OCI-M1 (cell line): ENCODE data around the gene VARS2.
"Not testable (repeated sequence)": the region's sequence is repeated elsewhere in the genome, so short reads cannot be mapped to it uniquely, and the experiment has no call there.

ENCODE experiments used
- DNase-seq: peaks from one replicate; lab custom pipeline; 2025; lab: John Stamatoyannopoulos, UW

Gene VARS2

GRCh38 chr6:30914076-30914853 lies at the start of gene VARS2:
Gene VARS2 (plus strand): TSS chr6:30914238. CDS start chr6:30914837, 599 bp downstream.
- DNase-seq, result peak; percentile 97

- DNase-seq, result no peak
Measured at GRCh38 chr6:30864325-30864724, 49.7 kb upstream of the VARS2 start.

- DNase-seq, result not testable (repeated sequence)
Measured at GRCh38 chr6:30869241-30869749, 44.7 kb upstream of the VARS2 start.

GRCh38 chr6:30870546-30870945 lies 43.5 kb upstream of the VARS2 start:
- DNase-seq, result no peak

- DNase-seq, result no peak
Measured at GRCh38 chr6:30871592-30872183, 42.4 kb upstream of the VARS2 start.

- no peak for DNase-seq
Measured at GRCh38 chr6:30873137-30873640, 40.8 kb upstream of the VARS2 start.

GRCh38 chr6:30873795-30874194 lies 40.2 kb upstream of the VARS2 start:
- not testable (repeated sequence) for DNase-seq

- no peak for DNase-seq
Measured at GRCh38 chr6:30875244-30876038, 38.6 kb upstream of the VARS2 start.

GRCh38 chr6:30876039-30876730 lies 37.9 kb upstream of the VARS2 start:
- no peak for DNase-seq

GRCh38 chr6:30877419-30878262 lies 36.4 kb upstream of the VARS2 start:
- peak; percentile 97 for DNase-seq

- DNase-seq, result no peak
Measured at GRCh38 chr6:30879684-30880427, 34.2 kb upstream of the VARS2 start.

GRCh38 chr6:30880698-30881252 lies 33.3 kb upstream of the VARS2 start:
- no peak for DNase-seq

GRCh38 chr6:30881392-30882203 lies 32.4 kb upstream of the VARS2 start:
- DNase-seq, result no peak

GRCh38 chr6:30882204-30882758 lies 31.8 kb upstream of the VARS2 start:
- no peak for DNase-seq

GRCh38 chr6:30882759-30883684 lies 31.0 kb upstream of the VARS2 start:
- no peak for DNase-seq

- peak; percentile 31 for DNase-seq
Measured at GRCh38 chr6:30883685-30884520, 30.1 kb upstream of the VARS2 start, which contains the start of gene DDR1. Gene DDR1 (plus strand): TSS chr6:30884519. CDS start chr6:30888730, 4,211 bp downstream.
